ENCODE data around the gene DCHS2.
A peak's percentile ranks its signal among the peaks of the same experiment; 100 is the strongest.

DCHS2 gene

DNA sequence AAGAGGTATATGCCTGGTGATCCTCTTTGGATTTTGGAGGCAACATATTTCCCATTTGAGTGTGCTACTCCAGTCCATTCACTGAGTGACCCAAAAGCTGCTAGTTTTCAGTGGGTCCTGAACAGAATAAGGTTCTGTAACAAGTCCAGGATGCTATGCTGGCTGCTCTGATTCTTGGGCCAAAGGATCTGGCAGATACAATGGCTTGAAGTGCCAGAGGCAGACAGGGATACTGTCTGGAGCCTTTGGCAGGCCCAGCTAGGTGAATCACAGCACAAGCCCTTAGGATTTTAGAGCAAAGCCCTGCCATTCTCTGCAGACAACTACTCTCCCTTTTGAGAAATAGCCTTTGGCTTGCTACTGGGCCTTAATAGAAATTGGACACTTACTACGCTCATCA, 40.6 kb downstream of the DCHS2 start:
- peak; percentile 8 for DNase-seq (ENCODE audit: low spot score)

DNA sequence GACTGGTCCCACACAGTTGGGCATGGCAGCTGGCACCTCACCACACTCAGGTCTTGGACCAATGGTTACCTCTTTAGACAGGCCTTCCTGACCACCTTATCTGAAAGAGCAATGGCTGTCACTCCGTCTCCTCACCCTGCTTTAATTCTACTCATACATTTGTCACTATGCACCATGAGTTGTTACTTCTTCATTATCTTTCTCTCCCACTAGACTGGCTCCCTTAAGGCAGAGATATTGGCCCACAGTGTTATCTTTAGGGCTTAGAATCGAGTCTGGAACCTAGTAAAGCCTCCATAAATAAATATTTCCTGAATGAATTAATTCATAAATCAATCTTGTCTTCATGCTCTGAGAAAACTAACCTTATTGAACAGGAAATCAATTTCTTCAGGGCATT, 46.6 kb downstream of the DCHS2 start:
- no peak for DNase-seq (ENCODE audit: low spot score)

DNA sequence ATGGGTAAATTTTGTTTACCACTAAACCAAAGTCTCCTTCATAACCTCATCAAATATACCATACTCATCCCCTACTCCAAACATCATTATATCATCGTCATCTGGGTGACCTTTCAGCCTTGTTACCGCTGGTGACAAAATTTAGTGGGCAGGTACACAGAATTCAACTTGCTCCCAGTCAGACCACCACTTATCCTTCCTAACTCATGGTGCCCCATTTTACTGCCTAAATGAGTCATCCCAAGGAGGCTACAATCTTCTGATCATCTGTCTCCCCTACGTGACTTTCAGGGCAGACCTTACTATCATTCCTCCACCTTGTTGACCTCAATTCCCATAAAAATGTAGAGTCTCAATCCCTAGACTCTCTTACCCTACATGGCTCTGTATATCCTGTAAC, 49.6 kb downstream of the DCHS2 start:
- DNase-seq (ENCODE audit: low spot score) = no peak

DNA sequence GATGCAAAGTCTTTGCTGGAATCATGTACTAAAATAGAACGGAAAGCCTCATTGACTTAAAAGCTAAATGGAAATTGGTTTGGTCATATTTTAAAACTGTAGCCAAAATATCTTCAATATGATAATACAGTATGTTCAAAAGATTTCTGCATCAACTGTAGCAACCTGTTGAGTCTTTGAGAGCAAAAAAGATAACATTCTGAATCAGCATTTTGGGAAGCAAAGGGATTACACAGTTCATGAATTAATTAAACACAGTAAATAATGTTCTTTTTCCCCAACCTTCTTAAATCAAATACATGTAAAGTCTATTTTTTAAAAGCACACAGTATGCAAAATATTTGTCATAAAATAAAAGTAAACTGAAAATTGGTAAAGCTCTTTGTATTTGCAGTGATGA, 50.5 kb downstream of the DCHS2 start:
- DNase-seq (ENCODE audit: low spot score) = no peak

DNA sequence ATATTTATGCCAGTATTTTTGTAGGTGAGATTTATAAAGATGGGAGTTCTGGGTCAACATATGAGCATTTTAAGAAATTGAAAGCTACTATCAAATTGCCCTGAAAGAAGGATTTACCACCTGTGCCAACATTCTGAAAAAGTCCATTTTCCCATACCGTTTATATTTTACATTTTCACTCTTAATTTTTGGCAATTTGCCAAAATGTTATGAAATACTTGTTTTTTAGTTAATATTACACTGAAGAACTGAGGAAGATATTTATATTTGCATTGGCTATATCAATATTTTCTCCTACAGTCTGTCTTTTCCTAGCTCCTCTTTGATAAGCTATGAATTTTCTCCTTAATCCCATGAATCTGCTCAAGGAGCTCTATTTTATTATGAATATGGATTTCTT, 52.4 kb downstream of the DCHS2 start:
- no peak for DNase-seq (ENCODE audit: low spot score)

DNA sequence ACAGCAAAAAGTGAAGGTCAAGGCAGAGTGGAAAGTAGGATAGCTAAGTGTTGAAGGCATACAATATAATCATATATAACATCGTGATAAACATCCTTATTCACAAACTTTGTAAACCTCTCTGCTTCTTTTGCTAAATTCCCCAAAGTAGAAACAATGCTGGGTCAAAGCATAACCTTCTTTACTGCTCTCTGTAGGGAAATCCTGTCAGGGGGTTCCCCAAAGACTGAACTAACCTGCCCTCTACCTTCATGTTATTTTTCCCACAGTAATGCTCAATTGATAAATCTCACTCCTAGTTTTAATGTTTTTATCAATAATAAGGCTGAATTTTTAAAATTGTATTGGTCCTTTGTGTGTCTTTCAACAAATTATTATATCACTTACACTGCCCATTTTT, 55.7 kb downstream of the DCHS2 start:
- no peak for DNase-seq (ENCODE audit: low spot score)

DNA sequence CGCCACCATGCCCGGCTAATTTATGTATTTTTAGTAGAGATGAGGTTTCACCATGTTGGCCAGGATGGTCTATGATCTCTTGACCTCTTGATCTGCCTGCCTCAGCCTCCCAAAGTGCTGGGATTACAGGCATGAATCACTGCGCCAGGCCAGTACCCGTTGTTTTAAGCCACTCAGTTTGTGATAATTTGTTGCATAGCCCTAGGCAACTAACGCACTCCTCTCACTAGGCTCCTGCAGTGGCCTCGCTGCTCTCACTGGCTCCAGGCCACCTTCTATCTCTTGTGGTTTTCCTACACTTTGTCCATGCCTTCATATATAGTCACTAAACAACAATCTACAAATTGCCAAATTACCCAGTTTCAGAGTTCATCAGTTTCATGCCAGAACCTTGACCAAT, 58.1 kb downstream of the DCHS2 start:
- DNase-seq (ENCODE audit: low spot score) = no peak

DNA sequence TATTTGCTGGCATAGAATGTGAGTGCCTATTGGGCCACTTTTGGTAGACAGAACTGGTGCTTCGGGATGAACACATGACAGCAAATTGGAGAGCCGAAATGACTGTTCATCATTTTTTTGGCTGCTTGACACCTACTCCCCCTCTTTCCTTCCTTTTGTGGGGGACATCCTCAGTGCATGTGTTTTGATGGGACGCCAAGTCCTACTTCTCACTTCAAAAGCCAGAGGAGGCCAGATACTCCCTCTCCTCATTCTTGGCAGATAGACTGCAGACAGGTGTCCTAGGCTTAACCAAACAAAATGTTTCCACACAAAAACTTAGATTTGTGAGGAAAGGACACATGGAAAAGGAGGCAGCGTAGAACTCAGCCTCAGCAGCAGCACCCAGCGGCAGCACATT, 62.4 kb downstream of the DCHS2 start:
- no peak for DNase-seq (ENCODE audit: low spot score)

DNA sequence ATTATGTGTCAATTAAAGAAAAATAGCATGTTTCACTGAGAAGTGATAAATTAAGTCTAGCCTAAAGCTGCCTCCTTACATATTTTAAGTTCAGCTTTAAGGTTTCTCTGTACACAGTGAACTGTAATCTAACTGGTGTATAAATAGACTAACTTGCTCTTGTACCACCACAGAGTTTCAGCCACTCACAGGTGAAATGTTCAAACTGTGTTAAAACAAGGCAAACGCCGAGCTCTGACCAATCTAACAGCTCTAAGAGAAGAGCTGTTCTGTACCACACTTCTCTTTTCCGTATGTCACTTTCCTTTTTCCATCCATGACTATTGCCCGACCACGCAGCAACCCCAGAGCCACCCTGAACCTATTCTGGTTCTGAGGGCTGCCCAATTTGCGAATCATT, 64.5 kb downstream of the DCHS2 start:
- no peak for DNase-seq (ENCODE audit: low spot score)

DNA sequence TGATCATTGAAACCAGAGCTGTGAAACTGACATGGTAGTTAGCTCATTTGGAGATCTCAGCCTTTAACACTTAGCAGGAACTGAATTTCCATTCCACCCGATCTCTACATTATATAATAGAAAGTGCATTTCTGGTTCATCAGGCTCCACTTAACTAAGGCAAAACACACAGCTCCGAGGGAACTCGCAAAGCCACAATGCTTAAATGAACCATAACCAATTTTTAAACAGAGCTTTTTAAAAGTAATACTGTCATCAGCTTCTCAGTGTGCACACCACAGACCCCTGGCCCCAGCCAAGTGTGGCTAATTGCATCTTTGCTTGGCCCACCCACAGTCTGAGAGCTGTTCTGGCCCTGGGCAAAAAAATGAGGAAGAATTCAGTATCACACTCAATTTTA, 66.1 kb downstream of the DCHS2 start:
- no peak for DNase-seq (ENCODE audit: low spot score)

DNA sequence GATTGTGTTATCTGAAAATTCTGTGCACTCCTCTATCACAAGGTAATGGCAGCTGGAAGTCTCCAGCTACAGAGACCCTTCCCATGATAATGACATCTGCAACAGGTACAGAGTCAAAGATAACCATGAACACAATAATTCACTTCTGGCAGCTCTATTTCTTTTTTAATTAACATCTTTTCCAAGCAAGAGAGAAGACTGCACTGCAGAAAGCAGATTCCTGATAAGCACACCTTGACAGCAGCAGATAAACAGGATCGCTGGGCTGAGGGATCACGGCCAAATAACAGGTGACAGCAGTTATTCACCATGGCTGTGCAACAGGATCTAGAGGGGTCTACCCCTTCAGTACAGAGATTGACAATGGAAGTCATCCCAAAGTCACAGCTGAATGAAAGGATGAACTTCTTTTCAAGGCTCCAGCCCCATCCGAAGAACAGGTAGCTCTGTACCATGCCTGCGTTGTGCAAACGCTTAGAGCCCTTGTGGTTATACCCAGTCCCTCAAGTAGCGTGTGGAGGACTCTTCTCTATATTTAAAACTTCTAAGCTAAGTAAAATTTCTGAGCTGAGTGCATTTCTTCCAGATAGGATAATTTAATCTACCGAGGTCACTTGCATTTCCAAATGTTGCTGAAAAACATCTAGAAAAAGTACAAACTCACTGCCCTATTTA, 66.7 kb downstream of the DCHS2 start:
- DNase-seq (ENCODE audit: low spot score) = no peak

DNA sequence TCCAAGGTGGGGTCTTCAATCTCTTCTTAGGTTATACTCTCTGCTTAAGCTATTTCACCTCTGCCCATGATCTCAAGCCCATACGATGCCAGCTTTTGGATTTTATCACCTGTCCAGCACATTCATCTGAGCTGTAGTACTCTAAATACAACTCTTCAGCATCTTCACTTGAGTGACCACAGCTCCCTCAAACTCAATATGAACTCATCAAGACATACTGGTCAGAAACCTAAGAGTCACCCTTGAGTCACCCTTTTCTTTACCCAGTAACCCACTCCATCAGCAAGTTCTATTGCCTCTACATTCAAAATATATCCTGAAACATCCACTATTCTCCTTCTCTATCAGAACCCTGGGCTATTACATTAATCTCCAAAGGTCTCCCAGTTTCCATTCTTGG, 69.4 kb downstream of the DCHS2 start:
- DNase-seq (ENCODE audit: low spot score) = no peak

DNA sequence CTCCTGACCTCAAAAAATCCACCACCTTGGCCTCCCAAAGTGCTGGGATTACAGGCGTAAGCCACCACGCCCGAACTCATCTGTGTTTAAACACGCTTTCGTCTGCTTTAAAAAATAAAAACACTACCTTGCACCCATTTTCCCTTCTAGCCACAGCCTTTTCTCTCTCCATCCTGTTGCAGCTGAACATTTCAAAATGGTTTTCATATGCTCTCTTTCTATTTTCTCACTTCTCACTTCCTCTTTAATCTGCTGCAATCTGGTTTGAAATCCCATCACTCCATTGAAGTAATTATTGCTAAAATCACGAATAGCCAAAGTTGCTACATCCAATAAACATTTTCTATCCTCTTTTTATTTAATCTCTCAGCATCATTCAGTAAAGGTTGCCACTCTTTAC, 70.0 kb downstream of the DCHS2 start:
- no peak for DNase-seq (ENCODE audit: low spot score)

DNA sequence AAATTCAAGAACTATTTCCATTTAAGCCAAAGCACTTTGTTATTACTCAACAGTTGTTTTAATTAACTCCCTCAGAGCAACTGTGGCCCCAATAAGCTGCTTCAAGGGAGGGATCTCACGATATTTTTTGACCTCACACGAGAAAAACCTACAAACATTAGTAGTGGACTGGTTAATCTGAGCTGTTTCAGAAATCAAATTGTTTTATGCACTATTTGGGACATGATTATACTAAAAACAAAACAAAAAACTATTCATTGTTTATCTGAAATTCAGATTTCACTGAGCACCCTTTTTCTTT, 74.3 kb downstream of the DCHS2 start:
- no peak for DNase-seq (ENCODE audit: low spot score)

DNA sequence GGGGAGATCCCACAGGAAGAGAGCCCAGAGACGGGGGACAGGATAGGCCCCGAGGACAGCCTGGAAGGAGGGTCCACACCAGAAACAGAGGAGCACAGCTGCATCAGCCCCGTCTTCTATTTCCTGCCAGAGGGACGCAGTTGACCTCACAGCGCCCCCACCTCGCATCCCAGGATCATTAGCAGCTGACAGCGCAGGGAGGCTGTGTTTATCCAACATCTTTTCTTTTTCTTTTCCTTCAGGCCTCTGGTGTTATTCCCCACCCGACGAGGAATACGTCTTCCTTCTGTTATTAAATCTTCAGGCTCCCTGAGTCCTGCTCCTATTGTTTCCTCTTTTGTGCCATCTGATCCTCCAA, 75.4 kb downstream of the DCHS2 start:
- DNase-seq (ENCODE audit: low spot score) = peak; percentile 28

DNA sequence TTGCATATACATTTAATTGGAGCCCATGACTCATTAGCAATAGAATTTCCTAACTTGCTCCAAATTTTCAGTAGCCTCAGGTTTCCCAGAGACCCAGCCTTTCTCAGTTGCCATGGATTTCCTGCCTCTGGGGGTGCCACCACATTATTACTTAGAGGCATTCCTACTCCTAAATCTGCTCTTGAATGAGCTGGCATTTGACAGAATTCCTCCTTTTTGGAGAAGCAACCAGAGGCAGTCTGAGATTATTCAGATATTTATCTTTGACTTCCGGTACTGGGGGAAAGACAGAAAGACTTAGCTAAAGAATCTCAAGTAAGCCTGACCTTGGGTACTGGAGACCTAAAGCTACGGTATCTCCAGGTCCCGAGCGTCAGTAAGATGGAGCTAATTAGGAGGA, 76.3 kb downstream of the DCHS2 start:
- no peak for DNase-seq (ENCODE audit: low spot score)

DNA sequence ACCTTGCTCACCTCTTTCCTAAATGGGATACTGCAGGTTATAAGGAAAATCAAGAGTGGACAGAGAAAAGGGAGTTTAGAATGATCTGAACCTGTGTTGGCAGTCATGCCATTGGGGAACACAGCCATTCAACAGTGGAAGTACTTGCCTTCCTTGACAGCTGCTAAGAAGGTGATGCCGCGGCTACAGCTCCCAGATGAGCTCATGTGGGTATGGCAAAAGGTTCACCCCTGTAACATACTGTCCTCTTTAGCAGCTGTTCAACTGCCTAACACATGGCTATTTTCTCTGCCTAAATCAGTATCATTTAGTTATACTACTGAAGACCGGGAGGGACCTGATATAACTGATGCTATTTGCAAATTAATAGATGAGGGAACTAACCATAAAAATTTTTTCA, 76.8 kb downstream of the DCHS2 start:
- DNase-seq (ENCODE audit: low spot score) = no peak

DNA sequence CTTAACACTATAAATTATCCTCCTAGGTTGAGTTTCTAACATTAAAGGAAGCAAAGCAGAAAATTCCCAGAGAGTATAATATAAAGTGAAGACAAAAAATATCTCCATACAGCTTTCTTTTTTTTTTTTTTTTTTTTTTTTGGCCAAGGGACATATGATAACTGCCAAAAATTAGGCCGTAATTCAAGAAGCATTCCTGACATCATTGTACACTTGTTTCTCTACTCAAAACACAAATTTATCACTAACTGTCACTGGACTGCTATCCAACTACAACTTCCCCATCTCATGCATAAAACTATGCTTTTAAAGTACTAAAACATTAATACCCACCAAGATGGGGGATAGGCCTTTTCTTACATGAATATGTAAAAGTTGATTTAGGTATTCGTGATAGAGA, 77.2 kb downstream of the DCHS2 start:
- DNase-seq (ENCODE audit: low spot score) = no peak

DNA sequence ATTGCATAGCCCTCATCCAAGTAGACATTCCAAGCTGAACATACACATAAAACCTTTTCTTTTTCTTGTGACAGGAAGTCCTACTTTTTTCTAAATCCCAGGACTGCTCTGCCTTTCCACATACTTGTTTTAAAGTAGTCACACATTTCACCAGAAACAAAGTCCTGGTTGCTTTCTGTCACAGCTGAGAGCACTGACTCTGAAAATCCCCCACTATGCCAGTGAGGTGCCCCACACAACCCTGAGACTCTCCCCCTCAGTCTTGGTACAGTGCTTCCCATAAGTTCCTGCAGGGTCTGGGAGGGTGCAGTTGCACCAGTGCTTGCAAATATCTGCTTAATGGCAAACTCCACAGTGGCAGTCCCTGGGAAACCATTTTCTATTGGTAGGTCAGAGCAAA, 84.2 kb downstream of the DCHS2 start:
- no peak for DNase-seq (ENCODE audit: low spot score)

DNA sequence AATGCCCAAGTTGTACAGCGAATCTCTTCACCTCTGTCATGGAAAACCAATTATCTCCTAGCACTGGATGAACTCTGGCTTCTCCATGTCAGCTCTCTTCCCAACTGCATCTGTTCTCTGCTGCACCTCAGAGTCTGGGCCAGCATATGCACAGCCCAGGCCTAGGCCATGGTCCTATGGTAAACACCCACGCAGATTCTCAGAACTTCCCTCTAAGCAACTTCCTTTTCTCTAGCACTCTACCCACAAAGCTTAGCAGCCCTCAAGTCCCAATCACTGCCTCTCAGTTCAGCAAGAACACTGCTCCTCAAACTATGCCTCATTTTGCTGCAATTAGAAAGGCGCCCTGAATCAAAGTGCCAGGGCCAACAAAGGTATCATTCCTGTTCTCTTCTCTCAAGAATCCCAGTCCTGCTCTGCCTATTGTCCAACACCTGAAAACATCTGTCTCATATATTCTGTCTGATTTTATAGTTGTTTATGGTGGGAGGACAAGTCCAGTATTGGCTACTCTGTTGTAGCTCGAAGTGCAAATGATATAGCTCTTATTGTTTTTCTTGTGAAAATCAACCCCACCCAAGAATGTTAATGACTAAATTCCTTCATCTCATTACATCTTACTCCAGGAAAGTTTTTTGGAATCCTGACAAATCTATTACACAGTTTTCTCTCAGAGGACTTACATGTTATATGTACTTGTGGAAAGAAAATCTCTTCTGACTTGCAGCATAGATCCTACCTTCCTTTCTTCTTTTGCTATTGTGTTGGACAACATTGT, 85.4 kb downstream of the DCHS2 start:
- peak; percentile 26 for DNase-seq (ENCODE audit: low spot score)

DNA sequence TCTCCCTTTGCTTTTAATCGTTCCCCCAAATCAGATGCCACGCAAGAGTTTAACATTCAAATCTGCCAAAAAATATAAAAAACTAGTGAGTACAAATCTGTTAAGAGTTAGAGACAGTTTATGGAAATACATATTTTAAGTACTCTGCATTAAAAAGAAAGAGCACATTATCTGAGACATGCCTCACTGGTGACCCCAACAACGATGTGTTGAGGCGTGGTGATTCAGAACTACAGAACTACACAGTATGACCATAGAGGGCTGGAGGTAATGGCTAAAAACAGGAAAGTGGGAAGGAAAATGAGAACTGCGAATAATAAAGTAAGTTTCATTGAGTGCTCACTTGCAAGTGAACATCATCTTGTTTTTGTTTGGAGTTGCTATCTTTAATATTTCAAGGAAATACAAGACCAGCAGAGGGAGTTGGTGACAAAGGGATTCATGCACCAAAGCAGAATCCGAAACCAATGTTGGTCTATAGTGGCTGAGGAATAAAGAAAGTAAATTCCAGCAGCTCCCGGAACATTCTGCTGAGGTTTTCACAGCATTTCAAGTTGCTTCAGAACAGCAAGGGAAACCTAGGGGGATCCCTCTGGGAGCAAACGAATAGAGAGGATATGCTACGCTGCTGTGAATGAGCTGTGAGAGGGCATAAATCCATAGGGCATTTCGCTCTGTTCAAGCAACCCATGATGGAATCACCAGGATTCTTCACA, 92.2 kb downstream of the DCHS2 start:
- peak; percentile 47 for DNase-seq (ENCODE audit: low spot score)

DNA sequence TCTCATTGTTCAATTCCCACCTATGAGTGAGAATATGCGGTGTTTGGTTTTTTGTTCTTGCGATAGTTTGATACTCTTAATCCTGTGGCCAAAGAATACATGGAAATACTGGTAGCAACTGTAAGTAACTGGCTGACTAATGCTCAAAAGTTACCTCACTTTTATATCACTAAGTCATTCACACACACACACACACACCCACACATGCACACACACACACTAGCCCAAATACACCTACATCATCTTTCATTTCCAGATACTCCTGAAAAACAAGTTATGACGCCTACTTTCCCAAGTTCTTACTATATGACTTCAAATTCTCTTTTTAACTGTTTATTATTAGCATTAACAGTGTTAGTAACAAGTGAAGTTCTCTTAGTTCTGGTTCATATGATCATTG, 101.3 kb downstream of the DCHS2 start:
- no peak for DNase-seq (ENCODE audit: low spot score)

DNA sequence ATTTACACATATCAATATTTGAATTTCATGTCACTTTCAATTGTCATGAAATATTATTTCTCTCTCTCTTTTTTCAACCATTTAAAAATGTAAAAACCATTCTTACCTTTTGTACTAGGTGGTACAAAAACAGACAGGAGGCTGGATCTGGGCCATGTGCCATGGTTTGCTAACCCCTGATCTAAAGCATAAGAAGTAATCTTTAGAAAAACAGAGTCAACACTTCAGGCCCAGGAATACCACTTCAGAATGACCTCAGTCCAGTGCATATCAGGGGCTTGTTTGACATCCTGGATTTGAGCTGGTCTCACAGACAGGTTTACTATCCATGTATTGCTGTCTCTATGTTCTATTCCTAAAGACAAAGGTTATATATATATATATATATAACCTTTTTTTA, 102.5 kb downstream of the DCHS2 start:
- DNase-seq (ENCODE audit: low spot score) = no peak

DNA sequence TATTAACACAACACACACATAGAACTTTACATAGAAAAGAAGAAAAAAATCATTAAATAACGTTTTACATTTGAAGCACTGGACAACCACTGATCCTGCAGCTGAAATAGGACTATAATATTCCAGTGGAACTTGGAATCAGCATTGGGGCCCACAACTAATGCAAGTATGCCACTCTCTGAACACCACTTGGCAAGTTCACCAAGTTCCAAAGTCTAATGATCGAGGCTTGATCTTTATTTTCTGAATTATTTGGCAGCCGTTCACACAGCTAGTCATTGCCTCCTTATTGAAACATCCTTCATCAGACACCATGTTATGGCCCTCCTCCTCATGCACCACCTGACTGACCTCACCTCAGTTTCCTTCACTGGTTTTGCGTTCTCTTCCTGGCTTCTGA, 107.6 kb downstream of the DCHS2 start:
- DNase-seq (ENCODE audit: low spot score) = no peak

All from Ammon's horn (tissue), 1 donor.